ENCODE data around the gene ACCS.

The ACCS gene

DNA sequence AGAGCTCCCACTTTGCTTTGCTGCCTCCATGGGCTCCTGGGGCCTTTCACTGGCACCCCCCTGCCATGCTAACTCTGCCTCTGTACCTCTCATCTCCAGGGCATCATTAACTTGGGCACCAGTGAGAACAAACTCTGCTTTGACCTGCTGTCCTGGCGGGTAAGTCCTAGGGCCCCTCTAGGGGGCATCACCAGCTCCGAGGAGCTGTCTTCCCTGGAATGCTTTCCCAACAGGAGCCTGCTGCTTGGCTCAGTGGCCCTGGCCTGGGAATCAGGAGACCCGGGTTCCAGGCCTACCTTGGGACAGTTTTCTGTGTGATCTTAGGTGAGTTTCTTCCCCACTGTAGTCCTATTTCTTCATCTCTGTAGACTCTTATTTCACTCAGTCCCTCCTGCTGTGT, 5.1 kb downstream of the ACCS start:
- Histone ChIP-seq H3K9me2 (replicated peaks; ENCODE audit: insufficient read depth, low read length) (no peaks in the 10 kb centered on the region), H2AFZ (ENCODE audit: low read depth, low read length, severe bottlenecking) (no peak overlapping the region), H3K27ac (ENCODE audit: low read depth, low read length) (no peak overlapping the region), H3K36me3 (ENCODE audit: low read length) (no peaks in the 10 kb centered on the region), H3K9ac (ENCODE audit: low read length) (no peak overlapping the region), H3K4me3 (ENCODE audit: insufficient read depth, low read length, poor library complexity, severe bottlenecking) (no peak overlapping the region), H3K27me3 (ENCODE audit: low read length) (no peaks in the 10 kb centered on the region), H4K20me1 (ENCODE audit: low read depth, low read length) (no peaks in the 10 kb centered on the region), H3K79me2 (ENCODE audit: insufficient read depth, low read length) (no peaks in the 10 kb centered on the region), H3K4me2 (ENCODE audit: low read depth, low read length, poor library complexity, severe bottlenecking) (no peak overlapping the region), H3F3A (ENCODE audit: insufficient read depth) (no peaks in the 10 kb centered on the region), H3K9me3 (ENCODE audit: insufficient read depth, low read length) (no peaks in the 10 kb centered on the region)
- TF ChIP-seq EZH2phosphoT487 (conservative IDR thresholded peaks at IDR 0.05; ENCODE audit: low read length) (no peak), CTCF (IDR thresholded peaks at IDR 0.05; ENCODE audit: insufficient read depth, low read length, poor library complexity, severe bottlenecking) (no peak)

- Histone ChIP-seq H3K9me2 (replicated peaks; ENCODE audit: insufficient read depth, low read length) (no peaks in the 10 kb centered on the region), H3F3A (ENCODE audit: insufficient read depth) (no peaks in the 10 kb centered on the region), H3K27me3 (ENCODE audit: low read length) (no peaks in the 10 kb centered on the region), H3K9ac (ENCODE audit: low read length) (no peak overlapping the region), H3K79me2 (ENCODE audit: insufficient read depth, low read length) (no peaks in the 10 kb centered on the region), H3K27ac (ENCODE audit: low read depth, low read length) (no peak overlapping the region), H2AFZ (ENCODE audit: low read depth, low read length, severe bottlenecking) (no peak overlapping the region), H3K4me3 (ENCODE audit: insufficient read depth, low read length, poor library complexity, severe bottlenecking) (no peak overlapping the region), H3K4me2 (ENCODE audit: low read depth, low read length, poor library complexity, severe bottlenecking) (no peak overlapping the region), H3K9me3 (ENCODE audit: insufficient read depth, low read length) (no peaks in the 10 kb centered on the region), H4K20me1 (ENCODE audit: low read depth, low read length) (no peaks in the 10 kb centered on the region), H3K36me3 (ENCODE audit: low read length) (no peaks in the 10 kb centered on the region)
- TF ChIP-seq CTCF (IDR thresholded peaks at IDR 0.05; ENCODE audit: insufficient read depth, low read length, poor library complexity, severe bottlenecking) (no peak), EZH2phosphoT487 (conservative IDR thresholded peaks at IDR 0.05; ENCODE audit: low read length) (no peak)
Measured at GRCh38 chr11:44072757-44073658, 6.9 kb downstream of the ACCS start.

DNA sequence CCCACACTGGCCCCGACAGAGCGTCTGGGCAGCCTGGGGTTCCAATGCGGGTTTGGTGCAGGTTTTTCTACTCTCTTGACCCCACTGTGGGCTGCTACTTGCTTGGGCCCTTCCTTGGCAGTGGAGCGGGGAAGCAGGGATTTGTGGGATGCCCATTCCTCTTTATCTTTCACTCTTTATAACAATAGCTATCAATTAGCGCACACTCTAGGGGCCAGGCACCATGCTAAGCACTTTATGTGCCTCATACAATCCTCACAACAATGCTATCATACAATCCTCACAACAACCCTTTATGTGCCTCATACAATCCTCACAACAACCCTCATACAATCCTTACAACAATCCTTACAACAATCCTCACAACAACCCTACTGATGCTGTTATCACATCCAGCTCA, 12.7 kb downstream of the ACCS start:
- Histone ChIP-seq H3K9me2 (replicated peaks; ENCODE audit: insufficient read depth, low read length) (no peaks in the 10 kb centered on the region), H3K9ac (ENCODE audit: low read length) (no peak overlapping the region), H3K27me3 (ENCODE audit: low read length) (no peaks in the 10 kb centered on the region), H3F3A (ENCODE audit: insufficient read depth) (no peaks in the 10 kb centered on the region), H3K36me3 (ENCODE audit: low read length) (no peaks in the 10 kb centered on the region), H3K4me3 (ENCODE audit: insufficient read depth, low read length, poor library complexity, severe bottlenecking) (no peak overlapping the region), H3K27ac (ENCODE audit: low read depth, low read length) (no peak overlapping the region), H2AFZ (ENCODE audit: low read depth, low read length, severe bottlenecking) (no peak overlapping the region), H3K4me2 (ENCODE audit: low read depth, low read length, poor library complexity, severe bottlenecking) (no peak overlapping the region), H3K9me3 (ENCODE audit: insufficient read depth, low read length) (no peaks in the 10 kb centered on the region), H3K79me2 (ENCODE audit: insufficient read depth, low read length) (no peaks in the 10 kb centered on the region), H4K20me1 (ENCODE audit: low read depth, low read length) (no peaks in the 10 kb centered on the region)
- no peak for TF ChIP-seq CTCF (IDR thresholded peaks at IDR 0.05; ENCODE audit: insufficient read depth, low read length, poor library complexity, severe bottlenecking)
- TF ChIP-seq EZH2phosphoT487 (conservative IDR thresholded peaks at IDR 0.05; ENCODE audit: low read length): no peak

All from SU-DHL-6 (cell line).